Amygdala (tissue), 56 donors: ENCODE measurements around the gene ZC3H7B.
"Not testable (repeated sequence)": the region's sequence is repeated elsewhere in the genome, so short reads cannot be mapped to it uniquely, and the experiment has no call there.

Experiments
- DNase-seq, 56 donors: peaks; one replicate each; lab custom pipeline; 2025; lab: John Stamatoyannopoulos, UW

ZC3H7B gene, protein sequence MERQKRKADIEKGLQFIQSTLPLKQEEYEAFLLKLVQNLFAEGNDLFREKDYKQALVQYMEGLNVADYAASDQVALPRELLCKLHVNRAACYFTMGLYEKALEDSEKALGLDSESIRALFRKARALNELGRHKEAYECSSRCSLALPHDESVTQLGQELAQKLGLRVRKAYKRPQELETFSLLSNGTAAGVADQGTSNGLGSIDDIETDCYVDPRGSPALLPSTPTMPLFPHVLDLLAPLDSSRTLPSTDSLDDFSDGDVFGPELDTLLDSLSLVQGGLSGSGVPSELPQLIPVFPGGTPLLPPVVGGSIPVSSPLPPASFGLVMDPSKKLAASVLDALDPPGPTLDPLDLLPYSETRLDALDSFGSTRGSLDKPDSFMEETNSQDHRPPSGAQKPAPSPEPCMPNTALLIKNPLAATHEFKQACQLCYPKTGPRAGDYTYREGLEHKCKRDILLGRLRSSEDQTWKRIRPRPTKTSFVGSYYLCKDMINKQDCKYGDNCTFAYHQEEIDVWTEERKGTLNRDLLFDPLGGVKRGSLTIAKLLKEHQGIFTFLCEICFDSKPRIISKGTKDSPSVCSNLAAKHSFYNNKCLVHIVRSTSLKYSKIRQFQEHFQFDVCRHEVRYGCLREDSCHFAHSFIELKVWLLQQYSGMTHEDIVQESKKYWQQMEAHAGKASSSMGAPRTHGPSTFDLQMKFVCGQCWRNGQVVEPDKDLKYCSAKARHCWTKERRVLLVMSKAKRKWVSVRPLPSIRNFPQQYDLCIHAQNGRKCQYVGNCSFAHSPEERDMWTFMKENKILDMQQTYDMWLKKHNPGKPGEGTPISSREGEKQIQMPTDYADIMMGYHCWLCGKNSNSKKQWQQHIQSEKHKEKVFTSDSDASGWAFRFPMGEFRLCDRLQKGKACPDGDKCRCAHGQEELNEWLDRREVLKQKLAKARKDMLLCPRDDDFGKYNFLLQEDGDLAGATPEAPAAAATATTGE

GRCh38 chr22:41301085-41302020 lies at the start of gene ZC3H7B:
Gene ZC3H7B, plus strand, starts transcription at chr22:41301525. Its CDS starts 19,136 bp downstream, at chr22:41320661.
- DNase-seq = peak in 53 of 56 donors; percentile 17 to 83 (median 63)

GRCh38 chr22:41252365-41252764 lies 49.0 kb upstream of the ZC3H7B start:
- peak in 5 of 56 donors; percentile 6 to 50 (median 30) for DNase-seq

DNA sequence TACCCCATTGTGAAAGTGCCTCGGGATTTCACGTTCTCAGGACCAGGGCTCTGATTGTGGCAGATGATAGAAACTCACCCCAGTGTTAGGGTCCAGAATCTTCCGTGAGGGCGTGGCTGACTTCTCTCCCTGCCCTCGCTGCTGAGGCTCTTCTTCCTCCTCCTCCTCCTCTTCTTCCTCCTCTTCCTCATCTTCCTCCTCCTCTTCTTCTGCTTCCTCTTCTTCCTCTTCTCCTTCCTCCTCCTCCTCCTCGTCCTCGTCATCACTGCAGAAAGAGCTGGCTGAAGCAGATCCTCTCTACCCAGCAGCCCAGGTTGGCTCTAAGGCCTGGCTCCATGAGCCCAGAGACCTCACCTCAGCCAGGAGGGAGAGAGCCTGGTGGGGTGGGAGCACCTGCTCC lies 47.1 kb upstream of the ZC3H7B start:
- DNase-seq = no peak

- no peak for DNase-seq
Measured at GRCh38 chr22:41256254-41257253, 44.8 kb upstream of the ZC3H7B start.

GRCh38 chr22:41257696-41258095 lies 43.6 kb upstream of the ZC3H7B start:
- no peak for DNase-seq

DNA sequence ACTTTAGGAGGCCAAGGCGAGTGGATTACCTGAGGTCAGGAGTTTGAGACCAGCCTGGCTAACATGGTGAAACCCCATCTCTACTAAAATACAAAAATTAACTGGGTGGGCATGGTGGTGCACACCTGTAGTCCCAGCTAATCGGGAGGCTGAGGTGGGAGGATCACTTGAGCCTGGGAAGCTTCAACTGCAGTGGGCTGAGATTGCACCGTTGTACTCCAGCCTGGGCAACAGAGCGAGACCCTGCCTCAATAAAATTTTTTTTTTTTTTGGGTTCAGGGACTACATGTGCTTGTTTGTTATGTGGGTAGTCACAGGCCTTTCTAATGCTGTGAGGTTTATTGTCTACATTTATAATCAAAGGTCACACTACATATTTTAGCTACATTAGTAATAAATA lies 41.6 kb upstream of the ZC3H7B start:
- DNase-seq = not testable (repeated sequence)

GRCh38 chr22:41260871-41261270 lies 40.5 kb upstream of the ZC3H7B start:
- no peak for DNase-seq

DNA sequence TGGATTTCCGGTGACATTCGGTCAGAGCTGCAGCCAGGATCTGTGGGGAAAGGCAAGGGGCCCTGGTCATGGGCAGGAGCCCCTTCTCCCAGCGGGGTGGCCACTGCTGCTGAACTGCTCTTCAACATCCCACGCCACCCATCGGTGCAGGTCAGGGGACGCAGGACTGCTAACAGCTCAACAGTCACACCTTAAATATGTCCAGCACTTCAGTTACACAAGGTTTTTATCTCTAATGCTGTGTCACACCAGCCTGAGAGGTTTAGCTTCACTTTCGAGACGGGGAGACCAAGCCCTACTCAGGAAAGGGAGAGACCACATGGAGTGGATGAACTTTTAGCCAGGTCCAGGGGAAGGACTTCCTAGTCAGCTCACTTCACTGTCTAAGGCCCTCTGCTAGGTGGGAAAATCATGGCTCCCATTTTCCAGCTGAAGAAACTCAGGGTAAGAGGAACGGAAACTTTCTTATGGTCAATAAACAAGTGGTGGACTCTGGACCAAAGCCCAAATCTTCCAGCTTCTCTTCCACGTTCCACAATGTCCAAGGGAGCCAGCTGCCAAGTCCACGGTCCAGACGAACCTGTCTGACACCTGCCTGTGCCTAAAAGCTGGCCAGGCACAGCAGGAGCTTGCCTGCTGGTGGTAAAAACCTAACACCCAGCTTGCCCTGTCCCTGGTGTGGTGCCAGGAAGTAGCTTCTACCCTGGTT lies 39.6 kb upstream of the ZC3H7B start:
- no peak for DNase-seq

GRCh38 chr22:41262250-41262765 lies 39.0 kb upstream of the ZC3H7B start:
- DNase-seq = no peak

- DNase-seq = no peak
Measured at GRCh38 chr22:41263704-41264103, 37.6 kb upstream of the ZC3H7B start.

DNA sequence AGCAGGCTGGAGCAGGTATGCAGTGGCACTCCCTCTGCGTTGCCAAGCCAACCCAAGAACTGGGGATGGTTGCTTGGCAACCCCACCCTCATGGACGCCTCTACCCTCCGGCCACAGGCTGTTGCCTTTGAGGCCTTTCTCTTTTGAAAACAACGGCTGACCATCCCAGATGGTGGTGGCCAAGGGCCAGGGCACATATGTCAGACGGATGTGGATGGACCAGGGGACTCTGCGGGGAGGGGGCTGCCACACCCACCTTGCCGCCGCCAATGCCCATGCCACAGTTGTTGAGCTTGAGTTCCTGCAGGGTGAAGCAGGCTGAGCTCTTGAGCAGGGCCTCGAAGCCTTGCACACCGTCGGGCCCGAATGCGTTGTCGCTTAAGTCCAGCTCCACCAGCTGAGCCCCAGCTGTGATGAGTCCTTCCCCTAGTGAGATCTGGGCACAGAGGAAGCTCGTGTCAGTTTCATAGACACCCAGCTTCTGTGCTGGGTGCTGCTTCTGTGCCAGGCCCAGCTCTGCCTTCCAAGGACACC lies 36.9 kb upstream of the ZC3H7B start:
- DNase-seq = peak in 53 of 56 donors; percentile 9 to 94 (median 78)

GRCh38 chr22:41267958-41268357 lies 33.4 kb upstream of the ZC3H7B start:
- no peak for DNase-seq

GRCh38 chr22:41271787-41272186 lies 29.5 kb upstream of the ZC3H7B start:
- no peak for DNase-seq

DNA sequence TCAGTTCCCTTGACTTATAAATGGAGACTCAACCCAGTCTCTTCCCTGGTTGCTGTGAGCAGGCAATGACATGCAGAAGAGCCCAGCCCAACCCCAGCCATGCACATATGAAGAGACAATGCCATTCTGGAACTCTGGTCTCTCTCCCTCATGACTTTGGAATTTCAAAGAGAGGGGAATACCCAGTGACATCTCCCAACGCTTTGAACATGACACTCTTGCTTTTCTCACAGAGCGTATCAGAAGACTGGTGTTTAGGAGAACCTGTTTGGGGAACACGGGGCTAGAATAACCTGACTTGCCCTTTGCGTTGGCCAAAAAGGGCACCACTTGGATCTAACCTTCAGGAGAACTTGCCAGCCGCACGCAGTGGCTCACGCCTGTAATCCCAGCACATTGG lies 28.2 kb upstream of the ZC3H7B start:
- DNase-seq = no peak

- DNase-seq = peak in 46 of 56 donors; percentile 4 to 79 (median 40)
Measured at GRCh38 chr22:41274856-41275255, 26.5 kb upstream of the ZC3H7B start.

DNA sequence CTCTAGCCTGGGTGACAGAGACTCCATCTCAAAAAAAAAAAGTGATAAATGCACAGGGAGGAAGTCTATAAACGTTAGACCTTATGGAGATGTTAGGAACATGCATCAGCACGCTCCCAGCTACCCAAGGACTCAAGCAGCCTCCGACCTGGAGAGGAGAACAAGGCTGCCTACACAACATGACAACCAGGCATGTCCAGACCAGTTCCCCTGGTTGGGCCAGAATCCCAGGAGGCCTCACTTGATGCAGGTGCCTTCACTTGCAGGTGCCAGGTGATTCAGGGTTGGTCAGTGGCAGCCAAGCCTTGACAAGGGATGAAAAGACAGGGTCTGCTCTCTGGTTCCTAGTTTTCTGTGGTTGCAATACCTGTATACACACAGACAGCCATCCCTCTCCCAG lies 21.3 kb upstream of the ZC3H7B start:
- DNase-seq = no peak

DNA sequence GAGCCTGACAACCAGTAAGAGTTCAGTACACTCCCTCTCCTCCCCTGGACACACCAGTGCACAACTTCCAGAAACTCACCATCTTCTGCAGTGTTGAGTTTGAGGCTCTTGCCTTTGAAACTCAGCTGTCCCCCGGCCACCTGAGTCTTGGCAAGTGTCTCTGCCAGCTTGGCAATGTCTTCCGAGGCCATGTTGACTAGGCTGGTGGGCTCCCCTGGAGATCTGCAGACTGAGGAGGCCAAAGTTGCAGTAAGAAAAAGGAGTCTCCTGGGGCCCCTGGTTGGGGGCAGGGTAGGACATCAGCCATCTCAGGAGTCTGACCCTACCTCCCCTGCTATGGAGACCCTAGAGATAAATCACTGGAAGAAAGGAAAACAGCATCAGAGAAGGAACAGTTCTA lies 20.5 kb upstream of the ZC3H7B start:
- no peak for DNase-seq

DNA sequence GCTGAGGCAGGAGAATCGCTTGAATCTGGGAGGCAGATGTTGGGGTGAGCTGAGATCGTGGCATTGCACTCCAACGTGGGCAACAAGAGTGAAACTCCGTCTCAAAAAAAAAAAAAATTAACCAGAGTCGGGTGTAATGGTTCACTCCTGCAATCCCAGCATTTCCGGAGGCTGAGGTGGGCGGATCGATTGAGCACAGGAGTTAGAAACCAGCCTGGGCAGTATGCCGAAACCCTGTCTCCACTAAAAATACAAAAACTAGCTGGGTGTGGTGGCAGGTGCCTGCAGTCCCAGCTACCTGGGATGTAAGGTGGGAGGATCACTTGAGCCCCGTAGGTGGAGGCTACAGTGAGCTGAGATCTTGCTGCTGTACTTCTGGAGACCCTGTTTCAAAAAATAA lies 16.9 kb upstream of the ZC3H7B start:
- DNase-seq = no peak
